ENCODE data around the gene CARD8.
A peak's percentile ranks its signal among the peaks of the same experiment; 100 is the strongest.

CARD8 gene

DNA sequence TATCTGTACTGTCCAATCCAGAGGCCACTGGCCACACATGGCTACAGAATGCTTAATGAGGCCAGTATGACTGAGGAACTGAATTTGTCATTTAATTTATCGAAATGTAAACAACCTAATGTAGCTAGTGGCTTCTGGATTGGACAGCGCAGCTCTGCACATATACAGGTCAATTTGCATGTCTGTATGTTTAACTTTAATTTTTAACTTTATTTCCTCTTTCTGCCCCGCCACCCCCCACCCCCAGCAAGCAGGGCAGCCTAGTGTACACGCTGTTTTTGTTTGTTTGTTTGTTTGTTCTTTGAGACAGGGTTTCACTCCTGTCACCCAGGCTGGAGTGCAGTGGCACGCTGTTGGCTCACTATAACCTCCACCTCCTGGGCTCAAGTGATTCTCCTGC, 69.7 kb downstream of the CARD8 start:
- no peak overlapping the region for H3K4me3 ChIP-seq (ENCODE audit: low read depth, low read length)
- TF ChIP-seq, protein P1, sequence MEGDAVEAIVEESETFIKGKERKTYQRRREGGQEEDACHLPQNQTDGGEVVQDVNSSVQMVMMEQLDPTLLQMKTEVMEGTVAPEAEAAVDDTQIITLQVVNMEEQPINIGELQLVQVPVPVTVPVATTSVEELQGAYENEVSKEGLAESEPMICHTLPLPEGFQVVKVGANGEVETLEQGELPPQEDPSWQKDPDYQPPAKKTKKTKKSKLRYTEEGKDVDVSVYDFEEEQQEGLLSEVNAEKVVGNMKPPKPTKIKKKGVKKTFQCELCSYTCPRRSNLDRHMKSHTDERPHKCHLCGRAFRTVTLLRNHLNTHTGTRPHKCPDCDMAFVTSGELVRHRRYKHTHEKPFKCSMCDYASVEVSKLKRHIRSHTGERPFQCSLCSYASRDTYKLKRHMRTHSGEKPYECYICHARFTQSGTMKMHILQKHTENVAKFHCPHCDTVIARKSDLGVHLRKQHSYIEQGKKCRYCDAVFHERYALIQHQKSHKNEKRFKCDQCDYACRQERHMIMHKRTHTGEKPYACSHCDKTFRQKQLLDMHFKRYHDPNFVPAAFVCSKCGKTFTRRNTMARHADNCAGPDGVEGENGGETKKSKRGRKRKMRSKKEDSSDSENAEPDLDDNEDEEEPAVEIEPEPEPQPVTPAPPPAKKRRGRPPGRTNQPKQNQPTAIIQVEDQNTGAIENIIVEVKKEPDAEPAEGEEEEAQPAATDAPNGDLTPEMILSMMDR (IDR thresholded peaks at IDR 0.05; ENCODE audit: insufficient read depth, low read depth, low read length, missing control alignments) = no peak
- DNase-seq (ENCODE audit: low read depth) = no peak

DNA sequence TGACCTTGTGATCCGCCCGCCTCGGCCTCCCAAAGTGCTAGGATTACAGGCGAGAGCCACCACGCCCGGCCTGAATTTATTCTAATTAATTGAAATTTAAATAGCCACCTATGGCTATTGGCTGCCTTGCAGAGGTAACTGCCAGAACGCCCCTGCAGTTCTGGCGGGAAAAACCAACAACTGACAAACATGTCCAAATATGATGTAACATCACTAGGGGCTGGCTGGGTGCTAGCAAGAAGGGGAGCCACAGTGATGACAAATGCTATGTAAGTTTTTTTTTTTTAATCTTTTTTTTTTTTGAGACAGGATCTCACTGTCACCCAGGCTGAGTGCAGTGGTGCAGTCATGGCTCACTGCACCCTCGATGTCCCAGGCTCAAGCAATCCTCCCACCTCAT, 72.4 kb downstream of the CARD8 start:
- TF ChIP-seq, protein P1 (IDR thresholded peaks at IDR 0.05; ENCODE audit: insufficient read depth, low read depth, low read length, missing control alignments) = no peak
- no peak for DNase-seq (ENCODE audit: low read depth)
- no peak overlapping the region for H3K4me3 ChIP-seq (ENCODE audit: low read depth, low read length)

DNA sequence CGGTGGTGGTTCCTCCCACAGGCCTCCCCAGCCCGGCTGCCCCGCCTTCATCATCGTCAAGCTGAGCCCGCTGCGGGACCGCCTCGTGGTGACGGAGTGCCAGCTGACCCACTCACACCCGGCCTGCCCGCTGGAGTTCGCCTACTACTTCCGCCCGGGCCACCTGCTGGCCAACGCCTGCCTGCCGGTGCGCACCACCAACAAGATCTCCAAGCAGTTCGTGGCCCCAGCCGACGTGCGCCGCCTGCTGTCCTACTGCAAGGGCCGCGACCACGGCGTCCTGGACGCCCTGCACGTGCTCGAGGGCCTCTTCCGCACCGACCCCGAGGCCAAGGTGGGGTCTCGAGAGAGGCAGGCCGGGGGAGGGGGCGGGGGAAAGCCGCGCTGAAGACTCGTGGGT, 73.3 kb downstream of the CARD8 start:
- no peak overlapping the region for H3K4me3 ChIP-seq (ENCODE audit: low read depth, low read length)
- TF ChIP-seq, protein P1 (IDR thresholded peaks at IDR 0.05; ENCODE audit: insufficient read depth, low read depth, low read length, missing control alignments) = no peak
- no peak for DNase-seq (ENCODE audit: low read depth)

DNA sequence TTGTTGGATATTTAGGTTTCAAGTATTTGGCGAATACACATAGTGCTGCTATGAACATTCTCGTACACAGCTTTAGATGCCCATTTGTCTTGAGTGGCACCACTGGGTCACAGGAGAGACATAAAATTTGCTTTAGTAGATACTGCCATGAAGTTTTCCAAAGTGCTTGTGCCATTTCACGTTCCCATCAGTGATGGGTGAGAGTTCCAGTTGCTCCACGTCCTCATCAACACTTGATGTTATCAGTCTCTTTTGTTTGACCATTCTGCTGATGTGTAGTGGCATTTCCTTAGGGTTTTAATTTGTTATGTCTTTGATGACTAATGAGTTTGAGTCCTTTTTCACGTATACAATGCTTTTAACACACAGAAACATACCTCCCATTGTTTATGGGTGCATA, 74.2 kb downstream of the CARD8 start:
- H3K4me3 ChIP-seq (ENCODE audit: low read depth, low read length) = no peak overlapping the region
- no peak for DNase-seq (ENCODE audit: low read depth)
- TF ChIP-seq, protein P1 (IDR thresholded peaks at IDR 0.05; ENCODE audit: insufficient read depth, low read depth, low read length, missing control alignments) = no peak

DNA sequence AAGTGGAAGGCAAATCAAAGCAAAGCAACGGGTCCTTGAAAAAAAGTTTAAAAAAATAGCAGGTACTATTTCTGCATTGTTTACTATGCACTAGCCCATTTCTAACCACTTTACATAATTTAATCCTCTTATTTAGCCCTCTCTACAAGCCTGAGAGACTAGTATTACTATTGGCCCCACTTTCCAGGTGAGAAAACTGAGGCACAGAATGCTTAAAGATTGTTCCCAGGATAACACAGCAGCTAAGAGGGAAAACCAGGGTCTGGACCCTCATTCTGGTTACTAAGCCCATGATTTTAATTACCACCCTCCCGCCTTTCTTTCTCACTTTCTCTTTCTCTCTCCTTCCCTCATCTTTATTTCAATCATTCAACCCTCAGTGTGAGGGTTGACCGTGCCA, 79.5 kb downstream of the CARD8 start:
- TF ChIP-seq, protein P1 (IDR thresholded peaks at IDR 0.05; ENCODE audit: insufficient read depth, low read depth, low read length, missing control alignments) = no peak
- no peak for DNase-seq (ENCODE audit: low read depth)
- H3K4me3 ChIP-seq (ENCODE audit: low read depth, low read length) = no peak overlapping the region

DNA sequence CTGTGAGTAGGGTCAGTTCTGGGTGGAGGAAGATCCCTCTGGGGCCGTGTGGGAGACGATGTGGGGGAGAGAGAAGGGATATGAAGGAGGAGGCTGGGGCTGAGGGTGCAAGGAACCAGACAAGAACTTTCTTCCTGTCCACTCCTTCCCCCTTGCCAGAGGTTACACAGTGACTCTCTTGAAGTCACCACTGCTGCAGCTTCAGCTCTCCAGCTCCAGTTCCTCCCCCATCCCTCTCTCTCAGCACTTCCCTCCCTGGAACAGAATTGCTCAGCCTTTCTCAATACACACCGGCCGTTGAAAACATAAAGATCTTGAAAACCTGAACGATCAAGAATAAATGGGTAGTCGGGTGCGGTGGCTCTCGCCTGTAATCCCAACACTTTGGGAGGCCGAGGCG, 80.1 kb downstream of the CARD8 start:
- TF ChIP-seq, protein P1 (IDR thresholded peaks at IDR 0.05; ENCODE audit: insufficient read depth, low read depth, low read length, missing control alignments) = no peak
- DNase-seq (ENCODE audit: low read depth) = no peak
- no peak overlapping the region for H3K4me3 ChIP-seq (ENCODE audit: low read depth, low read length)

DNA sequence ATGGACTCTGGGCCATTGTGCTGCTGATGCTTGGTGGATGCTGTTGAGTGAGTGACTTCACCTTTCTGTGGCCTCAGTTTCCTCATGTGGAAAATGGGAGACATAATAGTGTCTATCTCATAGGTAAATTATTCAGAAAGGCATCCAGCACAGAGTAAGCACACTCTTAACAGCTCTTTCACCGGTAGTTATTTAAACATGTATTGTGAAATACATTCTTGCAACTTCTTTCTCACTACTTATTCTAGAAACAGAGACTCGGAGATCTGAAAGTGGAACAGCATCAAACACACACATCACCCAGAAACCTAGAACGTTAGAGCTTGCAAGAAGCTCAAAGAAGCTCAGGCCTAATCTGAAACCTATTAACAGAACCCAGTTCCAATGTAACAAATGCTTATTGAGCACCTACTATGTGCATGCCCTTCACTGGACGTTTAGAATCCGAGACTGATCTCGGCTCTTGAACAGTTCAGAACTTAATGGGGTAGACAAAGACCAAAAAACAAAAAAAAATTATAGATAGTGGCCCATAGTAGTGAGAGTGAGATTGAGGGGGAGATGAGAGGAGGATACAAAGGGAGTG, 81.2 kb downstream of the CARD8 start:
- H3K4me3 ChIP-seq (ENCODE audit: low read depth, low read length) = no peak overlapping the region
- TF ChIP-seq, protein P1 (IDR thresholded peaks at IDR 0.05; ENCODE audit: insufficient read depth, low read depth, low read length, missing control alignments) = no peak
- DNase-seq (ENCODE audit: low read depth) = peak; percentile 66
